ENCODE results near the gene PACSIN1. TPM values are rescaled to one million over a fixed set of nuclear protein-coding genes. Genes with fewer than 3 reads are reported as not detected.

PACSIN1 gene
- total RNA-seq, 1 donor from 2014 or later = not detected

DNA sequence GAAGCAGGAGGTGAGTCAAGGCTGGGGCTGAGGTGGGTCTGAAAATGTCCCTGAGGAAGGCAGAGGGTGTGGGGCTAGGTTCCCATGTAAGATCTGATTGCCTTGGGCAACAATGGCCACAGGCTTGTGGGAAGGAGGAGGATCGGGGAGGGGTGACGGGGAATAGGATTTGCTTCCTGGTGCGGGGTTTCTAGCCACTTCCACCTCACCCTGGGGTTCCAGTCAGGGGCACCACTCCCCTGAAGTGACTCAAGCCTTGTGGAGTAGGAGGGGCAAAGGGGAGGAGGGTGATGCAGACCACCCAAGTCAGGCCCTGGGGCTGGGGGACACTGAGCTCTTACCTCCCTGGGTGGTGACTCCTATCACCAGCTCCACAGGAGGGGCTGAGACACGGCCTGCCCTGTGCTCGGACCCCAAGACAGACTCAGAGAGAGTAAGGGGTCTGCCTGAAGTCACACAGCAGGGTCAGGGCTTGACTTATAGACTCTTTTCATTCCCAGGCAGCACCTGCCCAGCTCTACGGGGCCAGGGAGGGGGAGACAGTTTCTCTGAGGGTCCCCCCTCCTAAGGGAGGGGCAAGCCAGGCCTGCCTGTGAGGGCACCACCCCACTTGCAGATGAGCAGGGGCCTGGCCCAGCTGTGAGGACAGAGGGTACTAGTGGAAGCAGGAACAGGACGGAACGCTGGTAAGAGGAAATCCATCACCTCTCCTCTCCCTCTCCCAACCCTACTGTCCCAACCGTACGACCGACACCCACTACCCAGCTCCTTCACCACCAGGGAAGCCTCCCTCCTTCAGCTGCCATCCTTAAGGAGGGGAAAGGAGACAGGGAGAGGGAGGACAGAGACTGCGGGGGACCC lies 102.7 kb downstream of the PACSIN1 start:
- DNase-seq (no peak), ATAC-seq (no peak)
- H3K36me3 ChIP-seq = no peaks in the 10 kb centered on the region
- intact Hi-C loops (cut with DNase I) = no loop called here
- H3K4me1 ChIP-seq = no peaks in the 10 kb centered on the region
- peaks cover 32% of the 10 kb centered on the region for H3K27me3 ChIP-seq (ENCODE audit: low read depth)
- no peaks in the 10 kb centered on the region for H3K9me3 ChIP-seq
- no peak for TF ChIP-seq CTCF (IDR thresholded peaks at IDR 0.05)
- no peak overlapping the region for H3K4me3 ChIP-seq
- H3K27ac ChIP-seq = no peak overlapping the region

- intact Hi-C loops (cut with DNase I) = no loop called here
- DNase-seq (no peak), ATAC-seq (no peak)
- Histone ChIP-seq H3K9me3 (no peaks in the 10 kb centered on the region), H3K27me3 (ENCODE audit: low read depth) (peaks cover 32% of the 10 kb centered on the region), H3K36me3 (no peaks in the 10 kb centered on the region), H3K27ac (no peak overlapping the region), H3K4me1 (no peaks in the 10 kb centered on the region), H3K4me3 (no peak overlapping the region)
- no peak for TF ChIP-seq CTCF (IDR thresholded peaks at IDR 0.05)
These were observed 103.6 kb downstream of the PACSIN1 start for GRCh38 chr6:34569361-34569973.

DNA sequence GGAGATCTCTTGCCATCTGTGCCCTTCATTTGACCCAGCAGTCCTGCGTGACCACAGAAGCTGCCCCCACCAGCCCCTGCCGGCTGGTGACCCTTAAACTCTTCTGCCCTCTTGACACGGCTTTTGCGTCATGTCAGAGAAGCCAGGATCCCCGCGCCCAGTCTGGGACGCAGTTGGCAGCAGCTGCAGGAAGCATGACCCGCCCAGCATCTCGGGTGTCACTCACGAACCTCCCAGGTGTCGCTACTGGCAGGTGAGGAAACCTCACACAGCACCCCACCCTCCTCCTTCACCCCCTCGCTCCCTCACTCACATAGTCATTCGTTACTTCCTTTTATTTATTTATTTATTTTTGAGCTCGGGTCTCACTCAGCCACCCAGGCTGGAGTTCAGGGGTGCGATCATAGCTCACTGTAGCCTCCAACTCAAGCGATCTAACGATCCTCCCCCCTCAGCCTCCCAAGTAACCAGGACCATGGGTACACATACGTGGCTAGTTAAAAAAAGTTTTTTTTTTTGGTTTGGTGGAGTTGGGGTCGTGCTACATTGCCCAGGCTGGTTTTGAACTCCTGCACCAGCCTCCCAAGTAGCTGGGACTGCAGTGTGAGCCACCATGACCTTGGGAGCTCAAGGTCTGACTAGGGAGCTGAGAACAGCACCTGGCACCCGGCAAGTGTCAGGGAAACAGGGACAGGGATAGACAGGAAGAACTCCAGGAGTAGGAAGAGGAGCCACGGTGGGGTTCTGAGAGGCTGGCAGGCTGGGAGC lies 104.4 kb downstream of the PACSIN1 start:
- Histone ChIP-seq H3K4me1 (no peaks in the 10 kb centered on the region), H3K27me3 (ENCODE audit: low read depth) (peaks cover 32% of the 10 kb centered on the region)
- DNase-seq = no peak

GRCh38 chr6:34571388-34571787 lies 105.5 kb downstream of the PACSIN1 start:
- ATAC-seq (no peak), DNase-seq (no peak)
- H3K4me1 ChIP-seq = no peaks in the 10 kb centered on the region
- no peak for TF ChIP-seq CTCF (IDR thresholded peaks at IDR 0.05)
- H3K27me3 ChIP-seq (ENCODE audit: low read depth) = peaks cover 32% of the 10 kb centered on the region
- no peaks in the 10 kb centered on the region for H3K9me3 ChIP-seq
- H3K27ac ChIP-seq = no peak overlapping the region
- no peaks in the 10 kb centered on the region for H3K36me3 ChIP-seq
- intact Hi-C loops (cut with DNase I) = no loop called here
- H3K4me3 ChIP-seq = no peak overlapping the region

More for the DNA sequence above, 104.4 kb downstream of the PACSIN1 start:
- TF ChIP-seq CTCF (IDR thresholded peaks at IDR 0.05) = no peak
- Histone ChIP-seq H3K4me3 (no peak overlapping the region), H3K36me3 (no peaks in the 10 kb centered on the region), H3K27ac (no peak overlapping the region), H3K9me3 (no peaks in the 10 kb centered on the region)
- no peak for ATAC-seq
- intact Hi-C loops (cut with DNase I) = no loop called here

DNA sequence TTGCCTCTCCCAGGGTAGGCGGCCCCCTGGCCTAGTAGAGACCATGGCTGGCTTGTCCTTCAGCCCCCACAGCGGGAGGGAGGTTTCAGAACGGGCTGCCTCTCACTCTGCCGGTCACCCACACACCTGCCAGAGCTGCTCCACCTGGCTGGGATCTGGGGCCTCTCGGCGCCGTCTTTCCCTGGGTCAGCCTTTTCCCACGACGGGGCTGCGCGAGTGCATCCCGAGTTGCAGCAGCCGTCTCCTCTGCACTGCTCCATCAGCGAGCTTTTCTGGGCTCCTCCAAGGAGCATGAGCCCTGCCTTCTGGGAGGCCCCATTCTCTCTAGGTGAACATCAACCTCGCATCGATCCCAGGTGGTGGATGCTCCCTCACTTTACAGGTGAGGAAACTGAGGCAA lies 106.1 kb downstream of the PACSIN1 start:
- DNase-seq = no peak
- no peak for TF ChIP-seq CTCF (IDR thresholded peaks at IDR 0.05)

More for the DNA sequence above, 106.1 kb downstream of the PACSIN1 start:
- H3K9me3 ChIP-seq = no peaks in the 10 kb centered on the region
- peaks cover 32% of the 10 kb centered on the region for H3K27me3 ChIP-seq (ENCODE audit: low read depth)
- no peaks in the 10 kb centered on the region for H3K4me1 ChIP-seq
- no peak for ATAC-seq
- intact Hi-C loops (cut with DNase I) = no loop called here
- H3K4me3 ChIP-seq = no peak overlapping the region
- H3K27ac ChIP-seq = no peak overlapping the region
- H3K36me3 ChIP-seq = no peaks in the 10 kb centered on the region

Measured in lower lobe of right lung (tissue), 2 donors.